Nephron progenitor cell (in vitro differentiated cells): Measurements from ENCODE around the gene ARHGEF7.
A peak's percentile ranks its signal among the peaks of the same experiment; 100 is the strongest.

ENCODE experiments used
- DNase-seq: peaks from one replicate; pipeline ENCODE4 v3.0.0; 2021
- H3K27ac Mint-ChIP-seq: 2 replicates; pipeline ENCODE4 v1.8.0; 2021; ENCODE audit warnings: mild to moderate bottlenecking, moderate library complexity, mixed read lengths
- H3K27me3 Mint-ChIP-seq: 2 replicates; pipeline ENCODE4 v1.8.0; 2021; ENCODE audit warnings: mild to moderate bottlenecking, low read depth, mixed read lengths; ENCODE audit not compliant: poor library complexity
- H3K36me3 Mint-ChIP-seq: 2 replicates; pipeline ENCODE4 v1.8.0; 2021; ENCODE audit warnings: low read depth, mixed read lengths
- H3K4me1 Mint-ChIP-seq: 2 replicates; pipeline ENCODE4 v1.8.0; 2021; ENCODE audit warnings: mixed read lengths
- H3K4me3 Mint-ChIP-seq: 2 replicates; pipeline ENCODE4 v1.8.0; 2021; ENCODE audit warnings: mild to moderate bottlenecking, moderate library complexity, mixed read lengths
- H3K9me3 Mint-ChIP-seq: 2 replicates; pipeline ENCODE4 v1.8.0; 2021; ENCODE audit warnings: mild to moderate bottlenecking, moderate library complexity, mixed read lengths
- TF ChIP-seq, protein P1 (sequence below): fragments of 200-600 bp; sonication (generic); IDR thresholded peaks from 2 replicates; pipeline ENCODE4 v1.5.0; 2021; ENCODE audit warnings: antibody characterized with exemption

ARHGEF7 gene

DNA sequence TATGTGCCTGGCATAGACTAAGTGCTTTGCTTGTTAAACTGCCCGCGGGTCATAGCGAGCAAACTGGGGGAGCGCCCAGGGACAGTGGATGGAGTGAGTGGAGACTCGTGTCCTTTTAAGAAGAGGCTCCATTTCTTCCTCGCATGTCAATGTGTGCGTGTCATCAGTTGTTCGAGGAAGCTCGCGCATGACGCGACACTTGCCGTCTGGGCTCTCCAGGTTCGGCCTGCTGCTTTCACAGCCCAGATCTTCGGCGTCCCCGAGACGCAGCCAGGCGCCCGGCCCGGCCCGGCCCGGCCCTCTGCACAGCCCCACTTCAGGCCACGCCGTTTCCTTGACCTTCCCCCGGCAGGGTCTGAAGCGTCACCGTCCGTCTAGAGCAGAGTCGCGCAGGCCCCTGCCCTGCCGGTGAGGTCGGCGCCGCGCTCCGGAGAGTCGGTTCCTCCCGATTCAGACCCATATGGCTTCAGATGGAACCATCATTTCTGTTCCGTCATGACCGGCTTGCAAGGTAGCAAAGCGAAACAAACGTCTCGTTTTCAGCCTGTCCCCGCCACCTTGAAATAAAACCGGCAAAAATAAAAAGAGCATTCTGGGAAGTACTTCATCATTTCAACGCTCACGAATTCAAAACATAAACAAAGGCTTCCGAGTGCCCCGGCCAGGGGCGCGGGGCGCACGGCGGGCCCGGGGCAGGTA is 599 bp upstream of the ARHGEF7 start:
- Mint-ChIP-seq H3K27me3 (peaks cover 90% of the 10 kb centered on the region), H3K9me3 (peaks cover 28% of the 10 kb centered on the region), H3K36me3 (peaks cover 11% of the 10 kb centered on the region), H3K4me3 (peak overlapping the region; percentile 88), H3K4me1 (peaks cover 38% of the 10 kb centered on the region), H3K27ac (peak overlapping the region; percentile 54)
- peak; percentile 54 for DNase-seq
- TF ChIP-seq, protein P1, sequence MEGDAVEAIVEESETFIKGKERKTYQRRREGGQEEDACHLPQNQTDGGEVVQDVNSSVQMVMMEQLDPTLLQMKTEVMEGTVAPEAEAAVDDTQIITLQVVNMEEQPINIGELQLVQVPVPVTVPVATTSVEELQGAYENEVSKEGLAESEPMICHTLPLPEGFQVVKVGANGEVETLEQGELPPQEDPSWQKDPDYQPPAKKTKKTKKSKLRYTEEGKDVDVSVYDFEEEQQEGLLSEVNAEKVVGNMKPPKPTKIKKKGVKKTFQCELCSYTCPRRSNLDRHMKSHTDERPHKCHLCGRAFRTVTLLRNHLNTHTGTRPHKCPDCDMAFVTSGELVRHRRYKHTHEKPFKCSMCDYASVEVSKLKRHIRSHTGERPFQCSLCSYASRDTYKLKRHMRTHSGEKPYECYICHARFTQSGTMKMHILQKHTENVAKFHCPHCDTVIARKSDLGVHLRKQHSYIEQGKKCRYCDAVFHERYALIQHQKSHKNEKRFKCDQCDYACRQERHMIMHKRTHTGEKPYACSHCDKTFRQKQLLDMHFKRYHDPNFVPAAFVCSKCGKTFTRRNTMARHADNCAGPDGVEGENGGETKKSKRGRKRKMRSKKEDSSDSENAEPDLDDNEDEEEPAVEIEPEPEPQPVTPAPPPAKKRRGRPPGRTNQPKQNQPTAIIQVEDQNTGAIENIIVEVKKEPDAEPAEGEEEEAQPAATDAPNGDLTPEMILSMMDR, result no peak

- Mint-ChIP-seq H3K27me3 (peaks cover 82% of the 10 kb centered on the region), H3K36me3 (peaks cover 11% of the 10 kb centered on the region), H3K27ac (peak overlapping the region; percentile 98), H3K4me1 (peaks cover 50% of the 10 kb centered on the region), H3K9me3 (peaks cover 13% of the 10 kb centered on the region), H3K4me3 (peak overlapping the region; percentile 95)
- DNase-seq, result peak; percentile 56
- TF ChIP-seq, protein P1, result no peak
Observed at GRCh38 chr13:111115965-111116521, 933 bp downstream of the ARHGEF7 start.

- no peak overlapping the region for H3K27ac Mint-ChIP-seq
- H3K4me3 Mint-ChIP-seq, result peak overlapping the region; percentile 95
- H3K27me3 Mint-ChIP-seq, result peaks cover 79% of the 10 kb centered on the region
- H3K9me3 Mint-ChIP-seq, result peaks cover 8% of the 10 kb centered on the region
- peaks cover 58% of the 10 kb centered on the region for H3K4me1 Mint-ChIP-seq
- no peak for DNase-seq
- peaks cover 11% of the 10 kb centered on the region for H3K36me3 Mint-ChIP-seq
- TF ChIP-seq, protein P1, result no peak
Observed at GRCh38 chr13:111116856-111117255, 1.7 kb downstream of the ARHGEF7 start.

GRCh38 chr13:111117289-111117688 is 2.2 kb downstream of the ARHGEF7 start:
- H3K9me3 Mint-ChIP-seq, result peaks cover 8% of the 10 kb centered on the region
- H3K27me3 Mint-ChIP-seq, result peaks cover 75% of the 10 kb centered on the region
- no peak for DNase-seq
- H3K36me3 Mint-ChIP-seq, result peaks cover 11% of the 10 kb centered on the region
- TF ChIP-seq, protein P1, result no peak
- H3K4me1 Mint-ChIP-seq, result peaks cover 62% of the 10 kb centered on the region
- no peak overlapping the region for H3K27ac Mint-ChIP-seq
- peak overlapping the region; percentile 95 for H3K4me3 Mint-ChIP-seq

DNA sequence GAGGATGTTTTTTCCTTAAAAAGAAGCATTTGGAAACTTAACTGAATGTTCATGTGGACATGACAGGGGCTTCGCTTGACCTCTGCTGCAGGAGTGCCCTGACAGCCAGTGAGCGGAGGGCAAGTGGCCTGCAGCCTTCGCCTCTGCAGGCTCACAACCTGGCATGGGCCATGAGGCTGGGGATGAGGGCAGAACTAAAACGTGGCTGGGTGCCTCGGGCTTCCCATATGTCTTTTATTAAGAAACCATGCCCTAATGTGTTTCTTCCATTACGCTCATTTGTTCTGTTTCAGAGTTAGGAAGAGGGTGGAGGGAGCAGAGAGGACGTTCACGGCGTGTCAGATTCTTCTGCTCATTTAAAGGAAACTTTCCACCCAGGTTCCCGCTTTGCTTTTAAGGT is 2.9 kb downstream of the ARHGEF7 start:
- peak overlapping the region; percentile 44 for H3K4me3 Mint-ChIP-seq
- TF ChIP-seq, protein P1, result no peak

More for the DNA sequence above, 2.9 kb downstream of the ARHGEF7 start:
- H3K27ac Mint-ChIP-seq, result no peak overlapping the region
- H3K9me3 Mint-ChIP-seq, result peaks cover 1% of the 10 kb centered on the region
- peaks cover 11% of the 10 kb centered on the region for H3K36me3 Mint-ChIP-seq
- DNase-seq, result no peak
- H3K4me1 Mint-ChIP-seq, result peaks cover 68% of the 10 kb centered on the region
- H3K27me3 Mint-ChIP-seq, result peaks cover 68% of the 10 kb centered on the region
